GM19351 (cell line): Measurements from ENCODE around the gene BCL2L15.
A peak's percentile ranks its signal among the peaks of the same experiment; 100 is the strongest.

Experiments used
- ATAC-seq: cut with Tn5 transposase; IDR thresholded peaks from one replicate; pipeline ENCODE4 v1.9.1; 2021; ENCODE audit warnings: mild to moderate bottlenecking, moderate library complexity; ENCODE audit not compliant: unreplicated experiment

BCL2L15 gene

DNA sequence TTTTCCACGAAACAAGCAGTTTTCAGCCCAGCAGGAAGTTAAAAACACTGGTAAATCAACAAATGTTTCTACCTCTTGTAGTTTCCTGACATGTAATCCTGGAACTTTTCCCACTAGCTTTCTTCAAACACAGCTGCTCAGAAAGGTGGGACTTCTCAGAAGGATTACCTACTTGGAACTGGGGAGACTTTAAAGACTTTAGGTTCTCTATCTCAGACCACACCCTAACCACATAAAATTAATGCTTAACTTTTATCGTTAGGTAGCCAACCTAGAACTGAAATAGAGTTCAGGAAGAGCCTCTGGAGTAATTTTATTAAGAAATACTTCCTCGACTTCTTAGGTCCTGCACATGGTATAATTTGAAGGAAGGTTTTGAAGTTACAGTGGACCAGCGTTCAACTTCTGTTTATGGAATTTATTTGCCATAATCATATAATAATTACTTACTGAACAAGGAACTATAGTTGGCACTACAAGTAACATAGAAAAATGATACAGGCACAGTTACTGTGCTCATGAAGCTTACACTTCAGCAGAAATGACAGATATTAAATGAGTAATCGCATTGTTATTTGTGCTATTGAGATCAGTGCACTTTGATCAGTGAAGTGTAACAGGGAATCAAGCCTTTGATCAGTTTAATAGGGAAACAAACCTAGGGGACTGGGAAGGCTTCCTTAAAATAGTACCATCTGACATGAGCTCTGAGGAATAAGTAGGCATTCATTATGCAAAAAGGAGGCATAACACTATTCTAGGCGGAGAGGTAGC, at the start of gene BCL2L15:
TSS of gene BCL2L15 (minus strand) at position 180 of the 774 bp plus-strand sequence. CDS start 206 bp downstream, outside the sequence.
- no peak for ATAC-seq

DNA sequence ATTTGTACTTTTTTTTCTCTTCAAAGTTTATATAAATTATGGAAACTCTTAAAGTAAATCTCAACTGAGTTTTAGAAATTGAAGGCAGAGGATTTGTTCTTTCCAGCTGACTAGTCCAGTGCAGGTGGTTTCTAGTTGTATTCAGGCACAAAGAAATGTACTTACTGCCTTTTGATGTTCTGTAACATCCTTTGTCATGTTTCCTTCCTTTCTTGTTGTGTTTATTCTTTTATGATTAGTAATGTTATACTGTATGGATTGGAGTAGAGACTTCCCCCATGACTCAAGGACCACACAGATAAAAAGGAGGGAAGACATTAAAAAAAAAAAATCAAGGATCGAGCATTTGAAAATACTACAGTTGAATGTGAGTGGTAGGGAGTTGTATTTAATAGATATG, 49.8 kb upstream of the BCL2L15 start:
- no peak for ATAC-seq

DNA sequence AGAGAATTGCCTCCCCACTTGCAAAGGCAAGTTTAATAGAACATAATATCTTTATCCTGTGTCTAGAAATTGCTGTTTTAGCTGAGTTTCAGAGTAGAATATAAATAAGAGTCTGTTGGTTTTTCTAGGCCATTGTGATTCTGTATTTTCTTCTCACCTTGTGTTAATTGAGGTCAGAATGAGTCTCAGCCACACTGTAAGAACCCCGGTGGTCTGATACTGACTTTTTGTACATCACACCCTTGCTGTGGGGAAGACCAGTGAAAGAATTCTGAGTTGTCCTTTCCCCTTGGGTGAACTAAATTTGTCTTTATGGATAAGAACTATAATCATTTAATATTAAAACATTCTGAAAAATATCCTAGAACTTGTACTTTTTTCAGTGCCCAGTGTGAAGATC, 48.6 kb upstream of the BCL2L15 start:
- ATAC-seq: no peak

DNA sequence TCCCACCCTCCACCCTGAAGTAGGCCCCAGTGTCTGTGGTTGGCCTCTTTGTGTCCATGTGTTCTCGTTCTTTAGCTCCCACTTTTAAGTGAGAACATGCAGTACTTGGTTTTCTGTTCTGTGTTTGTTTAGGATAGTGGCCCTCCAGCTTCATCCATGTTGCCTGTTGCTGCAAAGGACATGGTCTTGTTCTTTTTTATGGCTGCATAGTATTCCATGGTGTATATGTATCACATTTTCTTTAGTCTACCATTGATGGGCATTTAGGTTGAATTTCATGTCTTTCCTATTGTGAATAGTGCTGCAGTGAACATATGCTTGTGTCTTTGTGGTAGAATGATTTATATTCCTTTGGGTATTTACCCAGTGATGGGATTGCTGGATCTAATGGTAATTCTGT, 47.8 kb upstream of the BCL2L15 start:
- no peak for ATAC-seq

DNA sequence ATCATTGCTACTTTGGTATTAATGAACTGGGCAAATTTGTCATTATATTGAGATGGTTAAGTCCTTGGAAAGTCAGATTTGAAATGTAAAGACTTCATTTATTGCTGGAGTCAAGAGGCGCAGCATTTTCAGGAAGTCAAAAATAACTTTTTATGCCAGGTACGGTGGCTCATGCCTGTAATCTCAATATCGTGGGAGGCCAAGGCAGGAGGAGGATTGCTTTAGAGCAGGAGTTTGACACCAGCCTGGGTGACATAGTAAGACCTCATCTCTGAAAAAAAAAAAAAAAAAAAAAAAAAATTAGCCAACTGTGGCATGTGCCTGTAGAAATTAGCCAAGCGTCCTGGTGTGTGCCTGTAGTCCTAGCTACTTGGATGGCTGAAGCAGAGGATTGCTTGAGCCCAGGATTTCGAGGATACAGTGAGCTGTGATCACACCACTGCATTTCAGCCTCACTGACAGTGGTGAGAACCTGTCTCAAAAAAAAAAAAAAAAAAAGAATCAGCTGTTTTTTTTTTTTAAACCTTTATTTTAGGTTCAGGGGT, 47.2 kb upstream of the BCL2L15 start:
- no peak for ATAC-seq

DNA sequence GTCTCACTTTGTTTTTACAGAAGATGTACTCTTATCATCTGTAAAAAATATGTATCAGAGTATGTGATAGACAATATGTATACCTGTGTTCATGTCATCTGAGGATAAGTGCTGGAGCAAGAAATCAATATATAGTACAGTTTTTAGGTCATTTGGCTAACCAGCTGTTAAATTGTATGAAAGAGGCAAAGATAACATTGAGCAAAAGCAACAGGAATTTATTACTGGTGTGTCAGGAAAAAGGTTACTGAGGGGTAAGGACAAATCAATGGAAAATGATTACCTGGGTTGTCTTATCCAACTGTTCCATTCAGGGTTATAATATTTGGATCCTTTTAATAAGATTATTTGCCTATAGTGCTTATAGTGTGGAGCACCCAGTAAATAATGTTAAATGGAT, 46.6 kb upstream of the BCL2L15 start:
- ATAC-seq: no peak

DNA sequence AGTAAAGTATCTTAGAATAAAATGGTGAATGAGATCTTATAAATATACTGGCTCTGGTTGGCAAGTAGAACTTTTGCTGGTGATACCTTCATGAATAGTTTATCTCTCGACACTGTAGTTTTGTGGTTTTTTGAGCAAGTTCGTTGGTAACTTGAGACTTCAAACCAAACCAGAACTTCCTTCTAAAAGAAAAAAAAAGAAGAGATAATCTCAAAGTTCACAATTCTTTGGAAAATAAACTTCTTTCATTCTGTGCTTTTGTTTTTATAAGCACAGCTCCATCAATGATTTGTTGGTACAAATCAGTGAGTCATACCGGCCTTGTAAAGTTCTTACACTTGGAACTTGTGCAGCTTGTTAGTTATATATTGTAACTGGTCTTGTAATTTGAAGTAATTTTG, 44.1 kb upstream of the BCL2L15 start:
- no peak for ATAC-seq

DNA sequence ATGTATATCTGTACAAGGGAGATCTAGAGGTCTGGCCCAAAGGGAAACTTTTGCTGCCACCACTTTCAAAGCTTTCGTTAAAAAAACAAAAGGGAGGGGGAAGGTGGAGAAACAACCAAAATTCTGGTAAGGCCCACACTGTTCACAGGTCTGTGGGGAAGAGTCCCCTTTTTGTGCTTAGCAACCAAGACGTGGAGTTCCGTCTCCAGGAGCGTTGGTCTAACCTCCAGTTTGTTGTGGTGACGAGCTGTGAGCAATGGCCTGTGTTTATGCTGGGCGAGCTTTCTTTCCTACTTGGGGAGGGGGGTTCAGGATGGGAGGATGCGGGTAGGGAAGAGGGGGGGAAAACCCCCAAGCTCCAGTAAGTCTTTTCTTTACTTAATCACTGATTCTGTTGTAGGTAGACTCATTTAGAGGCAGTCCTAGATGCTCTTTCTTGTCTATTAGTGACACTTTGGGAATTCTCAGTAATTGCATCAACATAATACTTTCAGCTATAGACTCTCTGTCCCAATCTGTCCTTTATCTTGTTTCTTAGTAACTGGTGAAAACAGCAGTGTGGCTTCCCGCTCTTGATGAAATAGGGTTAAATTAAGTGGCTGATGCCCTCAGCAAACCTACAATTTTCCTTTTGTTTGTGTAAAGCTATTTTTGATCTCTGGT, 43.2 kb upstream of the BCL2L15 start:
- ATAC-seq: peak; percentile 32

DNA sequence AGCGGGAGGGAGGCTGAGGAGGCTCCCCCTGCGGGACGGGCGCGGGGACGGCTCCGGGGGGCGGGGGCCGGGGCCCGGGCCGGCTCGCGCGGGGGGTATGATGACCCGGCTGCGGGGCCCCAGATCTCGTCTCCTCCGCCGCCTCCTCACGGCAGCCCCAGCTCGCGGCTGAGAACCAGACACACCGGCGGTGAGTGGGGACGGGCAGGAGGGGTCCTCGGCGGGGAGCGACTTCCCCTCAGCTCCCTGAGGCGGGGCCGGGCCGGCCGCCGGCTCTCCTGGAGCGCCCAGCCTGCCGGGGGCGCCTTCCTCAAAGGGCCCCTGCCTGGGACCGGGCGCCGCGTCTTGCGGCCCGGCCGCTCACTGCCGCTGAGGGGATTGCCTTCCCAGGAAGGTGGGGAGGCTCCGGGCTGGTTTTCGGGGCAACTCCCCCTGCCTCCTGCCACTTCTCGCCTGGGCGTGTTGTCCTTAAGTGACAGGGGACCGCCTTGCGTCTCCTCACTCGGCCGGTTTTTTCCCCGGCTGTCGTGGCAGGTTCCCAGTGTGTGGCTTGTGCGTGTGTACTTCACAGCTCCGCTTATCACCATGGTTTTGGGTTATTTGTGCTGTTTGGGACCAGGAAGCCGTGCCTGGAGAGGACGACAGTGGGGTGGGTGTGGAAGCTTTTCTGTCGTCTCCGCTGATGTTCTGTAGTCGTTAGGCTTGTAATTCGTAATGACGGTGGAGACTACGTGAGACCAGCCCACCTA, 42.5 kb upstream of the BCL2L15 start:
- peak; percentile 32 for ATAC-seq

DNA sequence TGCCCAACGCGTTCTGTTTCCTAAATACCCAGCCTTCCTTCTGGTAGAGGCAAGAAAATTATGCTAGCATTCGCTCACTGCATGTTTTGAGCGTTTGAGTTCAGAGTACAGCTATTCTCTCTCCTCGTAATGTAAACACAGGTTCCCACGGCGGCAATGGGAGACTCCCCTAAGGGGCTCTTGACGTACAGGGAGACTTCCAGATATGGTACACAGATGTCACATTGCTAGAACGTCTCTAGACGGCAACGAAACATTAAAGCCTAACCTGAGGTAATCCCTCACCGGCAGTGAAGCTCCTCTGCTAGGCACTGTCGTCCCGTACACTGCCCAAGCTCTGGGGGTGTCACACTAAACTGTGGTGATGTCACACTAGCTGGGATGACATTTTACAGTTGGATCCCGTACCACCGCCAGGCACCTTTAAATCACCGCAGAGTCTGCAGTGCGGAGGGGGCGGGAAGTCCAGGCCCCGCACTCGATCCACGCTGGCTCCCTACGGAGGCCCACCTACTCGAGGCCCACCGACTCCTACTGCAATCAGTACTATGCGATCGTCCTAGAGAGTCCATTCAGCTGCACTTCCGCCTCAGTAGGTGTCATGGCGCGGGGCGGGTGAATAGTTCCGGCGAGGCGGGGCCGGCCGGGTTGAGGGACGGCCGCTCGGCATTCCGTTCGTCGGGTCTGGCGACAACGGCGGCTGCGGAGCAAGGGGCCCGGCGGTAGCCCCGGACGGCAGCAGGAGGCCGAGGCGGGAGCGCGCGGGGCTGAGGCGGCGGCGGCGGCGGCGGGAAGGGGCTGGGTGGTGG, 41.8 kb upstream of the BCL2L15 start, which contains the start of gene HIPK1:
TSS of gene HIPK1 (plus strand) at position 384 of the 809 bp plus-strand sequence.
- ATAC-seq: peak; percentile 61

DNA sequence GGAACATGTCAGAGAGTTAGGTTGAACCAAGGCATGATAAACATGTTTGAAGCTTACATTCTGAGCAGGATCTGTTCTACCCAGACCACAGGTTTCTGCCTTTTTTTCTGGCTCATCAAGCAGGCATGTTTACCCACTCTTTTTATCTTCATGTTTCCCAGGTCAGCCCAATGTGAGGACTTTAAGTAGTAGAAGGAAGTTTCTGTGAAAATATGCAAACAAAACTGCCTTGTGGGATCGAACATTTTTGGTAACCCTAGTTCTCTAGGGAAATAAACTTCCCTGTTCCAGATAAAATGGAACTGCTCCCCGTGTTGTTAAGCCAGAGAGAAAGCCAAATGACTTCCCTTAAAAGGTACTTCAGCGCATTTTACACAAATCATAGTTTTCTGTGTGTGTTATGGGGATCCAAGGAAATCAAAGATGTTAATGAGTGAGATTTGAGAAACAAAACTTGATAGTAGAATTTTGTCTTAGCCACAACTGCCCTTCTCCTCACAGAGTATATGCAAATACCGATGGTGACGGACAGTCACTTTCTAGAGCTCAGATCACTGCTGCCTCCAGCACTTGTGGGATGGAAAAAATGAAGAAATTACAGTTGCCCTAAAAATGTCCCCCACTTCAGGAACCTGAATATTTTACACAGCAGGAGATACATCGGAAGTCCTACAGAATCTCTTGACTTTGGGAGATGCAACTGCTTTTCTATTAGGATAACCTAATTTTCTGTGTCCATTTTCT, 41.0 kb upstream of the BCL2L15 start:
- ATAC-seq: peak; percentile 30

DNA sequence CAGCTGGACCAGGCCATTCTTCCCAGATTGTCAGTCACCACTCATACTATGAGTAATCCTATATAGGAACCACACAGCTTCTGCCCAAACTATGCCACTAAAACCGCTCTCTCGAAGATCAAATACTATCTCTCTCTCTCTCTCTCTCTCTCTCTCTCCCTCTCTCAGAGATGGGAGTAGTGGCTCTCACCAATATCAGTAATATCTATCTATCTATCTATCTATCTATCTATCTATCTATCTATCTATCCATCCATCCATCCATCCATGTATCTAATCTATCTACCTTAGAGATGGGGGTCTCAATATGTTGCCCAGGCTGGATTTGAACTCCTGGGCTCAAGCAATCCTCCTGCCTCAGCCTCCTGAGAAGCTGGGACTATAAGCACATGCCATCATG, 37.1 kb upstream of the BCL2L15 start:
- no peak for ATAC-seq

DNA sequence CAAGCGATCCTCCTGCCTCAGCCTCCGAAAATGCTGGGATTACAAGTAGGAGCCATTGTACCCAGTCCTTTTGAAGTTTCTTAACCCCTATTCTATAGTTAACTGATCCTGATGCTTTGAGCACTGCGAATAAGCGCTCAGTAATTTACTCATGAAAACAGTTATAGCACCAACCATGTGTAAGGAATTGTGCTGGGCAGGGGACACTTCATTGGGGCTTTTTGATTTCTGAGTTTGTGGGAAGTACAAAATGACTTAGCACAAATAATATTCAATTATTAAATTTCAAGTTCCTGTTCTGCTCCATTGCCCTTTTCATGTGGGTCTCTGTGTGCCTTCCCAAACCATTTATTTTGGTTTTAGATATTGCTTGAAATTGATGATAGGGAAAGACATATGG, 35.6 kb upstream of the BCL2L15 start:
- ATAC-seq: no peak

DNA sequence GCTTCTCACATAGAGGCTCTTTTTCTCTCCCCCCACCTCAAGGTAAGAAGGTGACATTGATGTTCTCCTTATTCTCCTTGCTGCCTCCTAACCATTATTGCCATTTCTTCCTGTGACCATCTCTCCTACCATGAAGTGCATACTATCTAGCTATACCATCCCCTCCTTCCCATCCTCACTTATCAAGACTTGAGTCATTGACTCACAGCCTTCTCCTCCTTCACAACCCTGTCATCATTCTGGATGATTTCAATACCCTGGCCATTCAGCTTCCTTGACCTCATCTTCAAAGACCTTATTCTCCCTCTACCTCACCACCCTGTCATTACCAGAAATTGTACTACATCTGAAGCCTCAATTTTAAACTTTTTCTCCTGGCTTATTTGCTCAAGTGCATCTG, 30.9 kb upstream of the BCL2L15 start:
- ATAC-seq: no peak

DNA sequence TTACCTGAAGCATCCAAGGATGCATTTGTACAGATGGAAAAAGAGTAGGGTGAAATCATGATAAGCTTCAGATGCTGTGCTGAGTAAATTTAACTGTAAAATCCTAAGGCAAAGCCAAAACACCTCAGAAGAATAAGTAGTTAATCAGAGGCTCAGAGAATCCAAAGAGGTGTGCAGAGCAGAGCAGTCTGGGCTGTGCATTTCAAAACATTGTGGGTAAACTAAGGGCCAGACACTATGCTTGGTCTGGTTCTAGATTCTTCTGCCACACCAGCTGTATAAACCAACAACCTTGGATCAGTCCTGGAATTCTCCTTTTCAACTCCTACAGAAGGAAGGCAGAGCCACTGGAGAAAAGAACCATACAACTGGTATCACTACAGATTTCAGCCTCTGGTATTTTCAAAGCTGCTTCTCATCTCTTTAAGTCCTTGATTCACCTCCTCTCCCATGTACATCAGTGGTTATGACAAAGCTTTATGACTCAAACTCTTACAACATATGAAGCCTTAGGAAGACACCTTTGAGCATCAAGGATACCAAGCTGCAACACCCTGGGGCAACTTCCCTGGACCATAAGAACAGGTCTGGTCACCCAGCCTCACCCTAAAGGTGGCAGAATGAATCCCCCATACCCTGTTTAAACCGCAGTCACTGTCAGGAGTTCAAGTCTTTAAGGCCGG, 30.2 kb upstream of the BCL2L15 start:
- no peak for ATAC-seq

DNA sequence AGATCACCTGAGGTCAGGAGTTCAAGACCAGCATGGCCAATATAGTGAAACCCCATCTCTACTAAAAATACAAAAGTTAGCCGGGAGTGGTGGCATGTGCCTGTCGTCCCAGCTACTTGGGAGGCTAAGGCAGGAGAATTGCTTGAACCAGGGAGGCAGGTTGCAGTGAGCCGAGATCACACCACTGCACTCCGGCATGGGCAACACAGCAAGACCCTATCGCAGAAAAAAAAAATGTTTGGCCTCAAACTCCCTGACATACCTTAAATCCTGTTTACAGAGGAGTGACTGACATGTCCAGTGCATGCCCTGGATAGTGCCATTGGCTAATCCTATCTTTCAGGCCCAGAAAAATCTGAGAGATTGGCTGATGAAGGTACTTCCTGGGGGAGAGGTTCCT, 29.6 kb upstream of the BCL2L15 start:
- no peak for ATAC-seq

DNA sequence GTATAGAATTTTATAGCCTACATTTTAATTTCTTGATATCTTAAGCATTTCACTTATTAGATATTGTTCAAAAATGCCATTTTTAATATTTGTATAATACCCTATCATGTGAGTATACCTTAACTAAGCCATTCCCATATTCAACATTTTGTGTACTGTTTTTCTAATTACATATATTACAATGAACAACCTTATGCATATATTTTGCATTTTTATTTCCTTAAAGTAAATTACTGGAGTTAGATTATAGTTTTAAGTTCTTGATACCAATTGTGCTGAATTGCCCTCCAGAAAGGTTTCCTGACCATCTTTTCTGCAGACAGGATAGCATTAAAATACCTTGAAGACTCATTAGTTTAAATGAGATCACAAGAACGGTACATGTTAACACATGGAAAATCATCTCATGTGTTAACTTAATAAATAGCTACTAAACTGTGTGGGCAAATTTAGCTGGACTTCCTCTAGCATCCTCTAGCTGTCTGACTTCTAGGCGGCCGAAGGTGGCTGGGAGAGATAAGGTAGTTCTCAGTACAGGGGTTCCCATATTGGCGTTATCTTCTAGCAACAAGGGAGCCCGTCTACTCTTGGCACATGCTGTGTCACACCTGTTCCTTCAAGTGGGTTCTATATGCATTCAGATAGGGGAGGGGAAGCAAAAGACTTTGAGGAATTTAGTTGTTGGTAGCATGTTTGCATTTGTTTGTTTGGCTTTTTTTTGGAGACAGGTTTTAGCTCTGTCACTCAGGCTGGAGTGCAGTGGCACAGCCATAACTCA, 26.7 kb upstream of the BCL2L15 start:
- ATAC-seq: no peak

DNA sequence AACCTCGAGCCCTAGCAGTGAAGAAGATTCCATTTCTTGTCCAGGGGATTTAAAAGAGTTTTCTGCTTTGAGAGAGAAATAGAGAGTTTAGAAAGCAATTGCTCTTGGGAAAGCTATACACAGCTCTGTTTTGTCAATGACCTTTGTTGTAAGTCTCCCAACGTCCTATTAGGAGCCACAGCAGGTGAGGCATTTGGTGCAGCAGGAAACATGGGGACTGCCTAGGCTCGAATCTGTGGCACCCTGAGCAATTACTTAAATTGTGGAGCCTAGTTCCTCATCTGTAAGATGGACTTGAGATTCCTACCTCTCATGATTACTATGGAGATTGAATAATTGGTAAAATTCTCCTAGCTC, 25.9 kb upstream of the BCL2L15 start:
- no peak for ATAC-seq
